Measurements from ENCODE around the gene TMEM87B. TPM values are rescaled to one million over a fixed set of nuclear protein-coding genes. Genes with fewer than 3 reads are reported as not detected.
A peak's percentile ranks its signal among the peaks of the same experiment; 100 is the strongest.

The TMEM87B gene
- total RNA-seq, 1 experiment from 2014 or later: 21.8 TPM

GRCh38 chr2:112055730-112056625 is 909 bp downstream of the TMEM87B start:
- ChIA-PET CTCF (no interaction called here), POLR2A (ENCODE audit: low non-redundant PET) (no interaction called here)
- H3K27me3 ChIP-seq (replicated peaks; ENCODE audit: insufficient read depth, low read depth, low read length, poor library complexity): no peaks in the 10 kb centered on the region
- peak; percentile 98 for DNase-seq (ENCODE audit: low spot score)
- H3K36me3 ChIP-seq (ENCODE audit: insufficient read depth, low read length, poor library complexity, severe bottlenecking): peaks cover 5% of the 10 kb centered on the region
- H3K4me1 ChIP-seq (ENCODE audit: insufficient read depth, low read length, poor library complexity, severe bottlenecking): peaks cover 21% of the 10 kb centered on the region
- TF ChIP-seq EZH2 (IDR thresholded peaks at IDR 0.05; ENCODE audit: borderline replicate concordance, low read depth, low read length, poor library complexity, severe bottlenecking) (no peak), CTCF (conservative IDR thresholded peaks at IDR 0.05; ENCODE audit: low read depth, low read length) (no peak)
- H3K4me3 ChIP-seq (ENCODE audit: low read depth, low read length, poor library complexity, severe bottlenecking): peak overlapping the region; percentile 99
- intact Hi-C loops (cut with micrococcal nuclease; ENCODE audit: unreplicated experiment): loop anchor here (5.0 kb wide), 1 partner anchor 526 kb away; the partner anchor contains the start of gene CHCHD5
- BruUV-seq (replicated peaks): TSS peak; percentile 64
- H3K27ac ChIP-seq (ENCODE audit: low read depth, low read length, poor library complexity, severe bottlenecking): peak overlapping the region; percentile 95
- H3K9me3 ChIP-seq (ENCODE audit: low read depth, low read length, poor library complexity, severe bottlenecking): no peaks in the 10 kb centered on the region

- Histone ChIP-seq H3K4me3 (ENCODE audit: low read depth, low read length, poor library complexity, severe bottlenecking) (peak overlapping the region; percentile 99), H3K27ac (ENCODE audit: low read depth, low read length, poor library complexity, severe bottlenecking) (peak overlapping the region; percentile 95), H3K36me3 (ENCODE audit: insufficient read depth, low read length, poor library complexity, severe bottlenecking) (peaks cover 5% of the 10 kb centered on the region), H3K27me3 (replicated peaks; ENCODE audit: insufficient read depth, low read depth, low read length, poor library complexity) (no peaks in the 10 kb centered on the region), H3K9me3 (ENCODE audit: low read depth, low read length, poor library complexity, severe bottlenecking) (no peaks in the 10 kb centered on the region), H3K4me1 (ENCODE audit: insufficient read depth, low read length, poor library complexity, severe bottlenecking) (peaks cover 21% of the 10 kb centered on the region)
- TSS peak; percentile 46 for BruUV-seq (replicated peaks)
- ChIA-PET POLR2A (ENCODE audit: low non-redundant PET) (no interaction called here), CTCF (no interaction called here)
- DNase-seq (ENCODE audit: low spot score): no peak
- intact Hi-C loops (cut with micrococcal nuclease; ENCODE audit: unreplicated experiment): loop anchor here (5.0 kb wide), 1 partner anchor 526 kb away; the partner anchor contains the start of gene CHCHD5
- TF ChIP-seq EZH2 (IDR thresholded peaks at IDR 0.05; ENCODE audit: borderline replicate concordance, low read depth, low read length, poor library complexity, severe bottlenecking): no peak
- no peak for TF ChIP-seq CTCF (conservative IDR thresholded peaks at IDR 0.05; ENCODE audit: low read depth, low read length)
Observed at GRCh38 chr2:112056626-112056987, 1.5 kb downstream of the TMEM87B start.

GRCh38 chr2:112059671-112060070 is 4.6 kb downstream of the TMEM87B start:
- peak overlapping the region; percentile 2 for H3K27ac ChIP-seq (ENCODE audit: low read depth, low read length, poor library complexity, severe bottlenecking)
- no peaks in the 10 kb centered on the region for H3K9me3 ChIP-seq (ENCODE audit: low read depth, low read length, poor library complexity, severe bottlenecking)
- peaks cover 13% of the 10 kb centered on the region for H3K4me1 ChIP-seq (ENCODE audit: insufficient read depth, low read length, poor library complexity, severe bottlenecking)
- peaks cover 20% of the 10 kb centered on the region for H3K36me3 ChIP-seq (ENCODE audit: insufficient read depth, low read length, poor library complexity, severe bottlenecking)
- no peak overlapping the region for H3K4me3 ChIP-seq (ENCODE audit: low read depth, low read length, poor library complexity, severe bottlenecking)
- H3K27me3 ChIP-seq (replicated peaks; ENCODE audit: insufficient read depth, low read depth, low read length, poor library complexity): no peaks in the 10 kb centered on the region
- no peak for DNase-seq (ENCODE audit: low spot score)
- no TSS peak for BruUV-seq (replicated peaks)
- ChIA-PET POLR2A (ENCODE audit: low non-redundant PET) (no interaction called here), CTCF (no interaction called here)
- intact Hi-C loops (cut with micrococcal nuclease; ENCODE audit: unreplicated experiment): loop anchor here (5.0 kb wide), 1 partner anchor 523 kb away; the partner anchor contains the start of gene CHCHD5
- TF ChIP-seq EZH2 (IDR thresholded peaks at IDR 0.05; ENCODE audit: borderline replicate concordance, low read depth, low read length, poor library complexity, severe bottlenecking): no peak
- TF ChIP-seq CTCF (conservative IDR thresholded peaks at IDR 0.05; ENCODE audit: low read depth, low read length): no peak

All from A673 (cell line).